Fibroblast of villous mesenchyme (primary cell): ENCODE results near the gene HBD. TPM values are rescaled to one million over a fixed set of nuclear protein-coding genes. Genes with fewer than 3 reads are reported as not detected.
"Not testable (repeated sequence)": the region's sequence is repeated elsewhere in the genome, so short reads cannot be mapped to it uniquely, and the experiment has no call there.

Experiments used
- DNase-seq: peaks from one replicate; pipeline ENCODE4 v3.0.0-alpha.2; 2010; ENCODE audit warnings: low read depth
- H3K4me3 ChIP-seq: 2 replicates; pipeline ENCODE4 v1.5.1; 2011; ENCODE audit warnings: low read depth, mild to moderate bottlenecking, low read length
- CTCF ChIP-seq: IDR thresholded peaks from 2 replicates; pipeline ENCODE4 v1.5.1; 2012; ENCODE audit warnings: low read depth, mild to moderate bottlenecking, low read length; ENCODE audit not compliant: insufficient read depth
- total RNA-seq: library from RNA; depleted of rRNA; stranded (reverse); fragments of >200 nt; gene quantifications from 2 replicates; pipeline ENCODE4 v1.2.3, GENCODE V29; 2012

HBD gene
- total RNA-seq, 1 donor: 0.43 TPM

DNA sequence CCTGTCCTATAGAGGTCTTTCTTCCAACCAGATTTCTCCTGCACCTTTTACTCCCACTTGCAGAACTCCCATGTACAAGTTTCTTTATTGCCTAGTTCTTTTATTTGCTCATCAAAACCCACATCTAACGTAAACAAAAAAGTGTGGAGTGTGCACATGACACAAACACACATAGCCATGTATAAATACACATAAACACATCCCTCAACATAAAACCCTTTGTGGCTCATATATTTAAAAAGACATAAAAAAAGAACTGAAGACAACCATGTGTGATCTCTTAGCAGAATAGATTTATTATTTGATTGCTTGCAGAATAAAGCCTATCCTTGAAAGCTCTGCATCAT, 18.6 kb upstream of the HBD start:
- TF ChIP-seq CTCF: no peak
- DNase-seq: peak; percentile 40

GRCh38 chr11:5252192-5252918, 18.1 kb upstream of the HBD start:
- DNase-seq: no peak
- H3K4me3 ChIP-seq: no peak overlapping the region
- TF ChIP-seq CTCF: no peak

More for the DNA sequence above, 18.6 kb upstream of the HBD start:
- no peak overlapping the region for H3K4me3 ChIP-seq

- H3K4me3 ChIP-seq: no peak overlapping the region
- no peak for DNase-seq
- no peak for TF ChIP-seq CTCF
These were observed 17.5 kb upstream of the HBD start for GRCh38 chr11:5251746-5252145.

DNA sequence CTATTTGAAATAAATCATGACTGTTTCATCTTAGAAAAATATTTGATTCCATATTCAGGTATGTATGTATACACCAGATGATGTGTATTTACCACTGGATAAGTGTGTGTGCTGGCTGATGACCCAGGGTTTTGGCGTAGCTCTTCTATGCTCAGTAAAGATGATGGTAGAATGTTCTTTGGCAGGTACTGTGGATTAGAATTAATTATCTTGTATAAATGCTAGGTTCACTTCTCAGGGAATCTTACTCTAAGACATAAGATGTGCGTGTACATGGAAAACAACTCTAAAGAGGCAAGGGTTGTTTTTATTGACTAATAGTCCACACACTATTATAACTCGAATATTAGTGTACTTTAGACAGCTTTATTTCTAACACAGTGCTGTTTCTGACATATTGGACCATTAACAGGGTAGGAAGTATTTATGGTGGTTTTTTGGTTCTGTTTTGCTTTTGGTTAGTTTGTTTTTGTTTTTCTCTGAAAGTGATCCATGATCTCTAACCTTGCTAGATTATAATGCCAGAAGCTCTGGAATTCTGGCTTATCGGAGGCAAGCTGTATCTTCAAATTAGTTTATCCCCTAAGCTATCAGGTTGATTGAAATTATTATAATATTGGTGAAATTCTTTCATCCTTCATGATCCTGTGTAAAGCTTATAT, 16.4 kb upstream of the HBD start:
- TF ChIP-seq CTCF: no peak

DNA sequence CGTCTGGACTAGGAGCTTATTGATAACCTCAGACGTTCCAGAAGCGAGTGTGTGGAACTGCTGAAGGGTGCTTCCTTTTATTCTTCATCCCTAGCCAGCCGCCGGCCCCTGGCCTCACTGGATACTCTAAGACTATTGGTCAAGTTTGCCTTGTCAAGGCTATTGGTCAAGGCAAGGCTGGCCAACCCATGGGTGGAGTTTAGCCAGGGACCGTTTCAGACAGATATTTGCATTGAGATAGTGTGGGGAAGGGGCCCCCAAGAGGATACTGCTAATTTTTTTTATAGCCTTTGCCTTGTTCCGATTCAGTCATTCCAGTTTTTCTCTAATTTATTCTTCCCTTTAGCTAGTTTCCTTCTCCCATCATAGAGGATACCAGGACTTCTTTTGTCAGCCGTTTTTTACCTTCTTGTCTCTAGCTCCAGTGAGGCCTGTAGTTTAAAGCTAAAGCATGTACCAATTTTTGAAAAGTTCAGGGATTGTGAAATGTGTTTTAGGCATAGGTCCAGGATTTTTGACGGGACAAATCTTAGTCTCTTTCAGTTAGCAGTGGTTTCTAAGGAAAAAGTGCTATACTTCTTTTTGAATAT, 15.6 kb upstream of the HBD start, which contains the start of gene HBG1:
TSS of gene HBG1 (minus strand) at position 51 of the 590 bp plus-strand sequence. CDS start 53 bp downstream, outside the sequence.
- peak; percentile 8 for DNase-seq
- not testable (repeated sequence) for H3K4me3 ChIP-seq

More for the DNA sequence above, 16.4 kb upstream of the HBD start:
- no peak for DNase-seq
- H3K4me3 ChIP-seq: no peak overlapping the region

GRCh38 chr11:5248498-5248897, 14.2 kb upstream of the HBD start:
- DNase-seq, H3K4me3 ChIP-seq: not testable (repeated sequence)

DNA sequence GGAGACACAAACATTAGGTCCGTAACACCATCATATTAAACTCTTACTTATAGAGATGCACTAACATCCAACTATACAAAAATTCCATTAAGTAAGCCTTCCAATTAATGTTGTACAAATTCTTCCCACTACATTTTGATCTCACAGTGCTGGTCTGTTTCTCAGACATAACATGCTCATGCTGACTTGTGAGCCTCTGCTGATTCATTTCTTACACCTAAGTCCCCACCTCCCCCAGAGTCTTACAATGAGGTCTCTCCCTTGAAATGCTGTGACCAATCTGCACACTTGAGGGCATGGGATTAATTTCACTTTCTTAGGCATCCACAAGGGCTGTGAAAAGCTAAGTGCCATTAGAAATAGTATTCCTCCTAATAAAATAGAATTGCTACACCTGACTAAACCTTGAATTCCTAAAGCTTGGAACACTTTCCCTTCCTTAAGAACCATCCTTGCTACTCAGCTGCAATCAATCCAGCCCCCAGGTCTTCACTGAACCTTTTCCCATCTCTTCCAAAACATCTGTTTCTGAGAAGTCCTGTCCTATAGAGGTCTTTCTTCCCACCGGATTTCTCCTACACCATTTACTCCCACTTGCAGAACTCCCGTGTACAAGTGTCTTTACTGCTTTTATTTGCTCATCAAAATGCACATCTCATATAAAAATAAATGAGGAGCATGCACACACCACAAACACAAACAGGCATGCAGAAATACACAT, 13.3 kb upstream of the HBD start:
- TF ChIP-seq CTCF: no peak
- H3K4me3 ChIP-seq: no peak overlapping the region
- DNase-seq: no peak
